Keratinocyte (primary cell): ENCODE results near the gene DMRTC1B.
"Not testable (repeated sequence)": the region's sequence is repeated elsewhere in the genome, so short reads cannot be mapped to it uniquely, and the experiment has no call there.

ENCODE experiments used
- EZH2 ChIP-seq: IDR thresholded peaks from one replicate; pipeline ENCODE4 v1.6.1; 2012; ENCODE audit warnings: inconsistent platforms, mild to moderate bottlenecking, low read length, moderate library complexity
- TF ChIP-seq, protein P1 (sequence below), 3 experiments: IDR thresholded peaks in 1 of 3; conservative IDR thresholded peaks in 1 of 3; optimal IDR thresholded peaks in 1 of 3; 2 replicates in 2 of 3; 3 replicates in 1 of 3; pipeline versions ENCODE3 to v1.5.1; 2011; ENCODE audit warnings: low read length in 3 of 3, mild to moderate bottlenecking in 3 of 3, moderate library complexity in 2 of 3, control low read depth in 1 of 3, inconsistent platforms in 1 of 3; ENCODE audit not compliant: insufficient read depth in 2 of 3; ENCODE audit errors: extremely low read depth in 1 of 3

DNA sequence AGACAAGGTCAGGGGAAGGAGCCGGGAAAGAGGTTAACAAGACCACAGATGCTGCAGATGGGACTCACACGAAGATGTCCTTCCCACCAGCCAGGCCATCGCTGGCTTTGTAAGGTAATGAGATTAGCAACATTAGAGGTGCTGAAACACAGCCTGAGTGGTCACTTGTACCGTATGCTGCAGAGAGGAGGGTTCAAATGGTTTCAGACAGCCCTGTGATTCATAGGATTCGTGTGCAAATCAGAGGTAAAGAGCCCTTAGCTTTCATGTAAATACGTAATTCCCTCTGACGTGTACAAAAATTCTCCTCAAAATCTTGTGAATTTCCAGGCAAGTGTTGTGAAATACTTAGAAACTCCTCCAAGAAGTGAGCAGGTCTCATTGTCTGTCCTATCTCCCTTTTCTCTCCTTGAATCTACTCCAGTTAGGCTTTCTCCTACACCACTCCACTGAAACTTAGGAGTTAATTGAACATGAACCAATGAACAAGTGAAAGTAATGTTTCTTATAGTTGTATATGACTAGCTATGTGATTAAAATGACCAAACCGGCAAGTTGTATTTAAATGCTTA lies 6.8 kb downstream of the DMRTC1B start:
- TF ChIP-seq EZH2: not testable (repeated sequence)
- TF ChIP-seq, protein P1, sequence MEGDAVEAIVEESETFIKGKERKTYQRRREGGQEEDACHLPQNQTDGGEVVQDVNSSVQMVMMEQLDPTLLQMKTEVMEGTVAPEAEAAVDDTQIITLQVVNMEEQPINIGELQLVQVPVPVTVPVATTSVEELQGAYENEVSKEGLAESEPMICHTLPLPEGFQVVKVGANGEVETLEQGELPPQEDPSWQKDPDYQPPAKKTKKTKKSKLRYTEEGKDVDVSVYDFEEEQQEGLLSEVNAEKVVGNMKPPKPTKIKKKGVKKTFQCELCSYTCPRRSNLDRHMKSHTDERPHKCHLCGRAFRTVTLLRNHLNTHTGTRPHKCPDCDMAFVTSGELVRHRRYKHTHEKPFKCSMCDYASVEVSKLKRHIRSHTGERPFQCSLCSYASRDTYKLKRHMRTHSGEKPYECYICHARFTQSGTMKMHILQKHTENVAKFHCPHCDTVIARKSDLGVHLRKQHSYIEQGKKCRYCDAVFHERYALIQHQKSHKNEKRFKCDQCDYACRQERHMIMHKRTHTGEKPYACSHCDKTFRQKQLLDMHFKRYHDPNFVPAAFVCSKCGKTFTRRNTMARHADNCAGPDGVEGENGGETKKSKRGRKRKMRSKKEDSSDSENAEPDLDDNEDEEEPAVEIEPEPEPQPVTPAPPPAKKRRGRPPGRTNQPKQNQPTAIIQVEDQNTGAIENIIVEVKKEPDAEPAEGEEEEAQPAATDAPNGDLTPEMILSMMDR (optimal IDR thresholded peaks at IDR 0.05 in 1 of 3, IDR thresholded peaks at IDR 0.05 in 1 of 3, conservative IDR thresholded peaks at IDR 0.05 in 1 of 3; ENCODE audit: extremely low read depth in 1 of 3, insufficient read depth in 2 of 3, low read length in 3 of 3): not testable (repeated sequence)
